A549 (cell line): Measurements from ENCODE around the gene TEX29. TPM values are rescaled to one million over a fixed set of nuclear protein-coding genes. Genes with fewer than 3 reads are reported as not detected.

Experiments
- ATAC-seq, 2 experiments: fragments of 200-7000 bp in 1 of 2; fragments of >200 bp in 1 of 2; cut with Nextera tagmentation in 1 of 2; cut with Tn5 transposase in 1 of 2; 3 replicates each; pipeline versions ENCODE4 v1.8.0 to v1.9.1; 2018 to 2020; ENCODE audit warnings: mild to moderate bottlenecking in 1 of 2, moderate library complexity in 1 of 2
- CTCF ChIA-PET: fragments of 300-600 bp; sonication (Branson Sonifier 250); formaldehyde crosslinking; extraction: SDS; loops from one replicate; lab custom pipeline; 2021; ENCODE audit warnings: antibody characterized with exemption, inconsistent platforms; lab: Yijun Ruan, JAX
- POLR2A ChIA-PET: fragments of 350-600 bp; formaldehyde crosslinking; extraction: SDS; loops from one replicate; lab custom pipeline; 2021; ENCODE audit warnings: antibody characterized with exemption, inconsistent platforms; lab: Yijun Ruan, JAX
- DNase-seq, 2 experiments: peaks; one replicate each; pipeline versions ENCODE4 v3.0.0 to v3.0.0-alpha.2; 2011 to 2016; ENCODE audit warnings: low read depth in 1 of 2, low spot score in 1 of 2
- FAIRE-seq: peaks from 2 replicates; lab custom pipeline; 2011; peaks lifted over from hg19 to GRCh38; lab: Jason Lieb, UNC
- H3K27ac ChIP-seq, 2 experiments: fragments of >200 bp; sonication (Bioruptor Twin); formaldehyde crosslinking; 3 replicates each; pipeline ENCODE4 v1.5.1; 2016 to 2017
- H3K4me1 ChIP-seq: fragments of >200 bp; sonication (Bioruptor Twin); formaldehyde crosslinking; 3 replicates; pipeline ENCODE4 v1.6.1; 2016
- H3K4me2 ChIP-seq: fragments of >200 bp; sonication (Bioruptor Twin); formaldehyde crosslinking; 3 replicates; pipeline ENCODE4 v1.6.1; 2016
- H3K4me3 ChIP-seq: fragments of >200 bp; sonication (Bioruptor Twin); formaldehyde crosslinking; 3 replicates; pipeline ENCODE4 v1.5.1; 2016
- H3K9me3 ChIP-seq: fragments of >200 bp; sonication (Bioruptor Twin); formaldehyde crosslinking; 3 replicates; pipeline ENCODE4 v1.6.1; 2016
- ATOH8 ChIP-seq: fragments of 250-450 bp; sonication (Bioruptor Pico); IDR thresholded peaks from 2 replicates; pipeline ENCODE4 v1.5.0; 2020; ENCODE audit warnings: low read depth, mild to moderate bottlenecking, moderate library complexity
- BCL3 ChIP-seq: fragments of >200 bp; sonication (Bioruptor Twin); formaldehyde crosslinking; IDR thresholded peaks from 3 replicates; pipeline ENCODE4 v1.6.1; 2016
- CHD2 ChIP-seq: fragments of 150-350 bp; IDR thresholded peaks from 2 replicates; pipeline ENCODE4 v1.6.1; 2014; ENCODE audit warnings: low read length; ENCODE audit not compliant: partially characterized antibody
- CTCF ChIP-seq: fragments of >200 bp; sonication (Bioruptor Twin); formaldehyde crosslinking; IDR thresholded peaks from 3 replicates; pipeline ENCODE4 v1.5.1; 2016
- EHF ChIP-seq: fragments of 250-450 bp; sonication (Bioruptor Pico); IDR thresholded peaks from 2 replicates; pipeline ENCODE4 v1.5.0; 2020; ENCODE audit warnings: mild to moderate bottlenecking
- EP300 ChIP-seq, 2 experiments: fragments of >200 bp; sonication (Bioruptor Twin); formaldehyde crosslinking; IDR thresholded peaks; 2 replicates in 1 of 2; 3 replicates in 1 of 2; pipeline ENCODE4 v1.6.1; 2016 to 2017
- FOSB ChIP-seq: fragments of 250-450 bp; sonication (Bioruptor Pico); IDR thresholded peaks from 2 replicates; pipeline ENCODE4 v1.5.0; 2020; ENCODE audit warnings: mild to moderate bottlenecking, moderate library complexity
- FOXS1 ChIP-seq: fragments of 250-450 bp; sonication (Bioruptor Pico); IDR thresholded peaks from 2 replicates; pipeline ENCODE4 v1.5.0; 2020; ENCODE audit warnings: mild to moderate bottlenecking, moderate library complexity
- GATA3 ChIP-seq: IDR thresholded peaks from 2 replicates; pipeline ENCODE4 v1.6.1; 2012; ENCODE audit warnings: borderline replicate concordance
- HES2 ChIP-seq: fragments of >200 bp; sonication (Bioruptor Twin); formaldehyde crosslinking; IDR thresholded peaks from 2 replicates; pipeline ENCODE4 v1.6.1; 2016
- KDM5A ChIP-seq: fragments of 200-600 bp; sonication (generic); IDR thresholded peaks from 2 replicates; pipeline ENCODE4 v1.6.1; 2016; ENCODE audit warnings: antibody characterized with exemption, mild to moderate bottlenecking
- MAFK ChIP-seq: fragments of 450-650 bp; IDR thresholded peaks from 2 replicates; pipeline ENCODE4 v1.6.1; 2014; ENCODE audit not compliant: partially characterized antibody
- MAZ ChIP-seq: fragments of 150-350 bp; IDR thresholded peaks from 2 replicates; pipeline ENCODE4 v1.6.1; 2014; ENCODE audit warnings: antibody characterized with exemption, low read depth, low read length, borderline replicate concordance
- NPAS2 ChIP-seq: fragments of 250-450 bp; sonication (Bioruptor Pico); IDR thresholded peaks from 2 replicates; pipeline ENCODE4 v1.8.0; 2022; ENCODE audit warnings: mild to moderate bottlenecking, moderate library complexity, borderline replicate concordance
- PBX3 ChIP-seq: IDR thresholded peaks from 2 replicates; pipeline ENCODE4 v1.6.1; 2012
- PHF8 ChIP-seq: fragments of 200-600 bp; sonication (generic); IDR thresholded peaks from 2 replicates; pipeline ENCODE4 v1.6.1; 2016; ENCODE audit warnings: low read depth, mild to moderate bottlenecking, antibody characterized with exemption, moderate library complexity, borderline replicate concordance
- POLR2AphosphoS2 ChIP-seq: conservative IDR thresholded peaks from 2 replicates; pipeline ENCODE4 v1.6.1; 2012; ENCODE audit warnings: low read length, improper control_type of control experiment, inconsistent platforms
- RAD21 ChIP-seq, 2 experiments: fragments of >200 bp in 1 of 2; sonication (Bioruptor Twin) in 1 of 2; formaldehyde crosslinking in 1 of 2; IDR thresholded peaks in 1 of 2; conservative IDR thresholded peaks in 1 of 2; 2 replicates in 1 of 2; 3 replicates in 1 of 2; pipeline ENCODE4 v1.6.1; 2012 to 2018; ENCODE audit warnings: inconsistent platforms in 1 of 2
- RARB ChIP-seq: fragments of 250-450 bp; sonication (Bioruptor Pico); IDR thresholded peaks from 2 replicates; pipeline ENCODE4 v1.8.0; 2021; ENCODE audit warnings: mild to moderate bottlenecking, moderate library complexity
- REST ChIP-seq: fragments of 200-600 bp; sonication (generic); IDR thresholded peaks from 2 replicates; pipeline ENCODE4 v1.6.1; 2016; ENCODE audit warnings: antibody characterized with exemption, mild to moderate bottlenecking, moderate library complexity
- RNF2 ChIP-seq: fragments of 200-600 bp; sonication (generic); IDR thresholded peaks from 2 replicates; pipeline ENCODE4 v1.6.1; 2016; ENCODE audit warnings: low read depth, mild to moderate bottlenecking, antibody characterized with exemption, moderate library complexity, borderline replicate concordance
- TFCP2L1 ChIP-seq: fragments of 250-450 bp; sonication (Bioruptor Pico); IDR thresholded peaks from 2 replicates; pipeline ENCODE4 v1.5.0; 2021; ENCODE audit warnings: mild to moderate bottlenecking
- USF2 ChIP-seq: fragments of 450-650 bp; IDR thresholded peaks from 2 replicates; pipeline ENCODE4 v1.6.1; 2014; ENCODE audit warnings: antibody characterized with exemption
- WGBS: methylation state at CpG from one replicate; pipeline ENCODE4 v1.1.6; 2017; ENCODE audit errors: missing lambda C conversion rate; 5-methylcytosine and 5-hydroxymethylcytosine counted together
- polyA plus RNA-seq, 4 experiments: library from polyadenylated mRNA; depleted of rRNA in 3 of 4; stranded (reverse); fragments of >200 nt; fragmentation: RNase III in 1 of 4; extraction: RNeasy Plus Mini Kit Qiagen cat#74134 plus additional on column Dnase treatment in 1 of 4; gene quantifications; 2 replicates in 3 of 4; 3 replicates in 1 of 4; pipeline ENCODE4 v1.2.3, GENCODE V29; 2011 to 2017

The TEX29 gene
- polyA plus RNA-seq, 2 of the 4 experiments (the other 2 are of a cell fraction), result 0.13 to 0.35 TPM

GRCh38 chr13:111363121-111363520, 42.7 kb downstream of the TEX29 start:
- no peak overlapping the region for H3K27ac ChIP-seq
- H3K4me2 ChIP-seq, result no peak overlapping the region
- FAIRE-seq (no peak), ATAC-seq (no peak), DNase-seq (no peak)
- H3K9me3 ChIP-seq, result no peaks in the 10 kb centered on the region
- POLR2A ChIA-PET, result no interaction called here
- no peaks in the 10 kb centered on the region for H3K4me1 ChIP-seq
- H3K4me3 ChIP-seq, result no peak overlapping the region
- TF ChIP-seq HES2 (no peak), GATA3 (no peak), USF2 (no peak), RNF2 (no peak), KDM5A (no peak), RARB (no peak), ATOH8 (CRISPR knock-in tag) (no peak), MAFK (no peak), CHD2 (no peak), EHF (CRISPR knock-in tag) (no peak), BCL3 (no peak), FOXS1 (CRISPR knock-in tag) (no peak), NPAS2 (CRISPR knock-in tag) (no peak), TFCP2L1 (CRISPR knock-in tag) (no peak), MAZ (no peak)
- CTCF ChIA-PET, result no interaction called here
- WGBS, result 13% methylated on average over 12 of the region's 12 CpGs

GRCh38 chr13:111363591-111363990, 43.1 kb downstream of the TEX29 start:
- ChIA-PET POLR2A (no interaction called here), CTCF (no interaction called here)
- no peak for DNase-seq
- Histone ChIP-seq H3K27ac (no peak overlapping the region), H3K9me3 (no peaks in the 10 kb centered on the region), H3K4me1 (no peaks in the 10 kb centered on the region), H3K4me3 (no peak overlapping the region), H3K4me2 (no peak overlapping the region)
- FAIRE-seq, result no peak
- TF ChIP-seq KDM5A, result no peak
- TF ChIP-seq PBX3, result no peak
- TF ChIP-seq RAD21 (conservative IDR thresholded peaks at IDR 0.05 in 1 of 2, IDR thresholded peaks at IDR 0.05 in 1 of 2), result no peak
- no peak for ATAC-seq
- 0% methylated on average over 5 of the region's 7 CpGs for WGBS

- WGBS, result 43% methylated on average over 15 of the region's 17 CpGs
- no peak overlapping the region for H3K27ac ChIP-seq
- no peaks in the 10 kb centered on the region for H3K9me3 ChIP-seq
- no peak for FAIRE-seq
- no peak for TF ChIP-seq POLR2AphosphoS2
- TF ChIP-seq CTCF, result no peak
- TF ChIP-seq PHF8, result no peak
- TF ChIP-seq CHD2, result no peak
- no peak for TF ChIP-seq EP300 (IDR thresholded peaks at IDR 0.05)
- no peak for TF ChIP-seq FOSB
- no peak for TF ChIP-seq REST
- TF ChIP-seq KDM5A, result no peak
- TF ChIP-seq, all 56 proteins: peak for 0
- ChIA-PET POLR2A (no interaction called here), CTCF (interaction anchor here (1.1 kb wide), 1 partner anchor 95 kb away, joined by 3 read pairs; no protein-coding TSS in a partner anchor)
- Histone ChIP-seq H3K4me1 (no peaks in the 10 kb centered on the region), H3K4me2 (no peak overlapping the region), H3K4me3 (no peak overlapping the region)
- ATAC-seq, result no peak
- no peak for DNase-seq
Measured at GRCh38 chr13:111365149-111366005, 44.9 kb downstream of the TEX29 start.
